Central memory CD8-positive, alpha-beta T cell (primary cell): ENCODE results near the gene CKS2.
"Not testable (repeated sequence)": the region's sequence is repeated elsewhere in the genome, so short reads cannot be mapped to it uniquely, and the experiment has no call there.

Experiments
- ATAC-seq: fragments of 150-1000 bp; cut with Tn5 transposase; replicated peaks from 2 replicates; pipeline ENCODE4 v1.10.0; 2022; ENCODE audit warnings: mild to moderate bottlenecking, moderate FRiP score, moderate number of reproducible peaks; ENCODE audit not compliant: poor library complexity, severe bottlenecking; ENCODE audit errors: extremely low read depth
- DNase-seq, 2 donors: peaks; one replicate each; pipeline ENCODE4 v3.0.0; 2021; ENCODE audit warnings: low spot score in 2 of 2
- H3K27ac Mint-ChIP-seq: one replicate; pipeline ENCODE4 v1.8.0; 2022; ENCODE audit warnings: low read depth, mild to moderate bottlenecking, moderate library complexity, mixed read lengths
- H3K27me3 Mint-ChIP-seq: one replicate; pipeline ENCODE4 v1.8.0; 2022; ENCODE audit warnings: mixed read lengths
- H3K36me3 Mint-ChIP-seq: one replicate; pipeline ENCODE4 v1.8.0; 2022; ENCODE audit warnings: mild to moderate bottlenecking, moderate library complexity, mixed read lengths; ENCODE audit not compliant: insufficient read depth
- H3K4me1 Mint-ChIP-seq: one replicate; pipeline ENCODE4 v1.8.0; 2022; ENCODE audit warnings: mixed read lengths
- H3K4me3 Mint-ChIP-seq: one replicate; pipeline ENCODE4 v1.8.0; 2022; ENCODE audit warnings: mild to moderate bottlenecking, moderate library complexity, mixed read lengths
- H3K9me3 Mint-ChIP-seq: one replicate; pipeline ENCODE4 v1.8.0; 2022; ENCODE audit warnings: mixed read lengths

CKS2 gene

DNA sequence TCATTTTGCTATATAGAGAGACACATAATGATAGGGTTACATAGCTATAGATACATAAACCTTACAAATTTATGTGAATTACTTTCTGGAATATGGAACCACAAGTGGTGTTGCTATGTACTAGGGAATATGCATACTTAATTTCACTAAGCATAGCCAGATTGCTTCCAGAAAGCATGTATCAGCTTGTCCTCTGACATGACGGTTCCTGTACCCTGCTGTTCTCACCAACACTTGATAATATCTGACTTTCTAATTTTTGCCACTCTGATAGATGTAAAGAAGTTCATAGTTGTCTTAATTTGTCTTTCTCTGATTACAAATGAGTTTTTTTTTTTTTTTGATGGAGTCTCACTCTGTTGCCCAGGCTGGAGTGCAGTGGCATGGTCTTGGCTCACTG lies 18.0 kb upstream of the CKS2 start:
- Mint-ChIP-seq H3K4me1 (no peaks in the 10 kb centered on the region), H3K27ac (no peak overlapping the region), H3K36me3 (no peaks in the 10 kb centered on the region), H3K27me3 (peaks cover 10% of the 10 kb centered on the region), H3K4me3 (no peak overlapping the region), H3K9me3 (no peaks in the 10 kb centered on the region)
- no peak for ATAC-seq
- no peak for DNase-seq

DNA sequence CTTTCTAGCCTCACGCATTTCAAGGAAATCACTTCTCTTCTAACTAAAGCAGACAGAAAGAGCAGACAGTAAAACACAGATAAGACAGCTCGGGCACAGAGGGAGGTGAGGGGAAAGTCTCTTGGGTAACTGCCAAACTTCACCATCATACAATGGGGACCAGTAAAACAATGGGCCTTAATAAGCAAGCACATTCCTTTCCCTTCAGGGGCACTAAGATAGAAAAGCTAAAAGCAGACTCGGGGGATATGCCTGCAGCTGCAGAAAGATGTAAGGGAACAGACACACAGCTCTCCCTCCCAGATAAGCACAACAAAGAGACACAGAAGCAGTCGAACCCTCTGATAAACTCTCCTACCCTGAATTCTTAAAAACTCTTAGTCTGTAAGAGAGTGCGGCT lies 15.6 kb upstream of the CKS2 start:
- no peaks in the 10 kb centered on the region for H3K9me3 Mint-ChIP-seq
- ATAC-seq (no peak), DNase-seq (no peak)
- H3K36me3 Mint-ChIP-seq = no peaks in the 10 kb centered on the region
- H3K27me3 Mint-ChIP-seq = peaks cover 10% of the 10 kb centered on the region
- no peak overlapping the region for H3K27ac Mint-ChIP-seq
- no peaks in the 10 kb centered on the region for H3K4me1 Mint-ChIP-seq
- H3K4me3 Mint-ChIP-seq = no peak overlapping the region

DNA sequence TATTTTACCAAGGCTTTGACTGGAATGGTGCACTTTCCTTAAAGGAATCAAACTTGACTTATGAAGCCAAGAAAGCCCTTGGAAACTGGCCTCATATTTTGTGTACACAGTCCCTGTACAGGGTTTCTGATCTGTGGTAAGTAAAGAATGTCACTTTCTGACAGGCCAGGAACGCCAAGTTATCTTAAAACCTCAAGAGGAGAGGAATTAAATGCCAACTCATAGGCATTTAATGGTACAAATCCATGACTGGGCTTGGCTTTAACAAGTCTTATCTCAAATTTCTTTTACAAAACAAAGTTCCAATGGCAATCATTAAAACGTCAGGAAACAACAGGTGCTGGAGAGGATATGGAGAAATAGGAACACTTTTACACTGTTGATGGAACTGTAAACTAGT lies 9.0 kb upstream of the CKS2 start:
- not testable (repeated sequence) for H3K4me3 Mint-ChIP-seq, DNase-seq, H3K4me1 Mint-ChIP-seq, H3K27ac Mint-ChIP-seq, H3K27me3 Mint-ChIP-seq, ATAC-seq, H3K36me3 Mint-ChIP-seq, H3K9me3 Mint-ChIP-seq

DNA sequence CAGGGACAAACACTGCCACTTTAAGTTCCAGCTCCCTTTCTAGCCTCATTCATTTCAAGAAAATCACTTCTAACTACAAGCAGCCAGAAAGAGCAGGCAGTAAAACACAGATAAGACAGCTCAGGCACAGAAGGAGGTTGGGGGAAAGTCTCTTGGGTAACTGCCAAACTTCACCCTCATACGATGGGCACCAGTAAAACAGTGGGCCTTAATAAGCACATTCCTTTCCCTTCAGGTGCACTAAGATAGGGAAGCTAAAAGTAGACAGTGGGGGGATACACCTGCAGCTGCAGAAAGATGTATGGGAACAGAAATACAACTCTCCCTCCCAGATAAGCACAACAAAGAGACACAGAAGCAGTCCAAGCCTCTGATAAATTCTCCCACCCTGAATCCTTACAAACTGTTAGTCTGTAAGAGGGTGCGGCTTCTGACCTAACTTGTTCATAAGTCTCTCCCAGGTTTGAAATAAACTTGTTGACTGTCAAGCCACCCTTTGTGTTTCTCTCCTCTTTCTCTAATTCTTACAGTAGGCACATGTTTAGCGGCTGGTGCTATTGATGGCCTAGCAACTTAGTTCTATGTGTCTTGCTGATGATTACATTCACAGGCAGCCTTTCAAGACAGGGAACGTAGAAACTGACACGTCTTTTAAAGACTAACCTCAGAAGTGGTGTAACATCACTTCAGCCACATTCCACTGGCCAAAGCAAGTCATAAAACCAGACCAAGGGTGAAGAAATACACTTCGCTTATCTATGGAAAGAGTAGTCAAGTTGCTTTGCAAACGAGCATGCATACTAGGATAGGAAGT lies 6.8 kb upstream of the CKS2 start:
- DNase-seq = no peak
- H3K9me3 Mint-ChIP-seq = no peaks in the 10 kb centered on the region
- ATAC-seq = no peak
- H3K36me3 Mint-ChIP-seq = peaks cover 2% of the 10 kb centered on the region
- no peak overlapping the region for H3K27ac Mint-ChIP-seq
- no peaks in the 10 kb centered on the region for H3K27me3 Mint-ChIP-seq
- H3K4me3 Mint-ChIP-seq = no peak overlapping the region
- H3K4me1 Mint-ChIP-seq = no peaks in the 10 kb centered on the region

GRCh38 chr9:89304834-89305188 lies 6.2 kb upstream of the CKS2 start:
- Mint-ChIP-seq H3K4me1 (no peaks in the 10 kb centered on the region), H3K36me3 (peaks cover 2% of the 10 kb centered on the region), H3K27ac (no peak overlapping the region), H3K27me3 (no peaks in the 10 kb centered on the region), H3K4me3 (no peak overlapping the region), H3K9me3 (no peaks in the 10 kb centered on the region)
- no peak for ATAC-seq
- DNase-seq = no peak

- Mint-ChIP-seq H3K4me1 (peaks cover 6% of the 10 kb centered on the region), H3K27me3 (no peaks in the 10 kb centered on the region), H3K9me3 (no peaks in the 10 kb centered on the region), H3K4me3 (no peak overlapping the region), H3K27ac (no peak overlapping the region), H3K36me3 (peaks cover 9% of the 10 kb centered on the region)
- ATAC-seq (no peak), DNase-seq (no peak)
These were observed 5.1 kb upstream of the CKS2 start for GRCh38 chr9:89305868-89306267.

DNA sequence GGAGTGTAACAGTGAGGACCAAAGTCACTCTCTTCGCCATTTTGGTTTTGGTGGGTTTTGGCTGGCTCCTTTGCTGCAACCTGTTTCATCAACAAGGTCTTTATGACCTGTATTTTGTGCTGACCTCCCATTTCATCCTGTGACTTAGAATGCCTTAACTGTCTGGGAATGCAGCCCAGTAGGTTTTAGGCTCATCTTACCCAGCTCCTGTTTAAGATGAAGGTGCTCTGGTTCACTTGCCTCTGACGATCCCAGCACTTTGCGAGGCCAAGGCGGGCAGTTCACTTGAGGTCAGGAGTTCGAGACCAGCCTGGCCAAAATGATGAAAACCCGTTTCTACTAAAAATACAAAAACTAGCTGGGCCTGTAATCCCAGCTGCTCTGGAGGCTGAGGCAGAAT lies 1.8 kb upstream of the CKS2 start:
- Mint-ChIP-seq H3K27me3 (no peaks in the 10 kb centered on the region), H3K4me3 (peak overlapping the region; percentile 89), H3K9me3 (no peaks in the 10 kb centered on the region), H3K4me1 (peaks cover 8% of the 10 kb centered on the region), H3K36me3 (peaks cover 14% of the 10 kb centered on the region), H3K27ac (peak overlapping the region; percentile 99)
- no peak for DNase-seq
- ATAC-seq = no peak

DNA sequence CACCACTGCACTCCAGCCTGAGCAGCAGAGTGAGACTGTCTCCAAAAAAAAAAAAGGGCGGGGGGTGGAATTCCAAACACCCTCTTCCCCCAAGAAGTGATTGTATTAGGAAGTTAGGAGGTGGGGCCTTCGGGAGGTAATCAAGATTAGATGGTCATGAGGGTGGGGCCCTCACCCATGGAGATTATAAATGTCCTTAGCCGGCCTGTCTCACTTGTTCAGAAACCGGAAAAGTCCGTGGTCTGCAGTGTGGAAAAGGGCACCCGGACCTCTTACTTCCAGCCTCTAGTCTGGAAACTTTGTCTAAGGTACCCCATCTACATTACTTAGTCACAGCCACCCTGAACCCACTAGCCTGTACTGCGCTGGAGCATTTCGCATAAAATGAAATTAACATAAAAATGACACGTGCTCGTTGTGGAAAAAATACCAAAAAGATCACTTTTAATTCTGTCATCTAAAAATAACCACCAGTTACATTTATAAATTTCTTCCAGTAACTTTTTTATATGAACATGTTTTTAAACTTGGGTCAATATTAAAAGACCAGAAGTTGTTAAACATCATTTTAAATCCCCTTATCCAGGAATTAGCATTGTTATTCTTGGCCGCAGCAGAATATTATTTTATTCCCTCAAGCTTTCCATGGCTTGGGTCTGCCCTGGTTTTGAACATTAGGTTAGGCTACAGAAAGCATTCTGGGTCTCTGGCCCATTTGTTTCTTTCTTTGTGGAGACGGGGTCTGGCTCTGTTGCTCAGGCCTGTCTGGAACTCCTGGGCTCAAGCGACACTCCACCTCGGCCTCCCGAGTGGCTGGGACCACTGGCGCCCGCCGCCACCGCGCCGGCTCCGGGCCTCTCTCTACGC lies 1.2 kb upstream of the CKS2 start:
- H3K4me3 Mint-ChIP-seq = peak overlapping the region; percentile 89
- ATAC-seq (no peak), DNase-seq (no peak)
- peak overlapping the region; percentile 99 for H3K27ac Mint-ChIP-seq
- peaks cover 8% of the 10 kb centered on the region for H3K4me1 Mint-ChIP-seq
- peaks cover 14% of the 10 kb centered on the region for H3K36me3 Mint-ChIP-seq
- no peaks in the 10 kb centered on the region for H3K9me3 Mint-ChIP-seq
- no peaks in the 10 kb centered on the region for H3K27me3 Mint-ChIP-seq

GRCh38 chr9:89311346-89312221 lies 589 bp downstream of the CKS2 start:
- H3K36me3 Mint-ChIP-seq = peaks cover 14% of the 10 kb centered on the region
- peak overlapping the region; percentile 89 for H3K4me3 Mint-ChIP-seq
- ATAC-seq = no peak
- no peak for DNase-seq
- peak overlapping the region; percentile 99 for H3K27ac Mint-ChIP-seq
- peaks cover 8% of the 10 kb centered on the region for H3K4me1 Mint-ChIP-seq
- H3K27me3 Mint-ChIP-seq = no peaks in the 10 kb centered on the region
- no peaks in the 10 kb centered on the region for H3K9me3 Mint-ChIP-seq

DNA sequence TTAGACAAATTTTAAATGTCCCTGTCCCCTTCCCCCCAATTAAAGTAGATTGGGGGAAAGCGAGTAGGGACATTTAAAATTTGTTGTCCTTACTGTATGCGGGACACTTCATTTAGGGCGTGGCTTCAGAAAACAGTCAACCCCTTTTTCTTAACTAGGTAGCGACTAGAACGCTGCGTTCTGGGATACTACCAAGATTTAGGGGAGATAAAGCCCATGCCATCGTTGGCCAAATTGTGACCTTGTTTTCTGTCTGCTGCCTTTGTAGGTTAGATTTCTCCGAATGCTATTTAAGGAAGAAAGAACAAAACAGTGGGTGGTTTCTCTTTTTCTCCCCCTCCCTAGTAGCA lies 1.2 kb downstream of the CKS2 start:
- Mint-ChIP-seq H3K36me3 (peaks cover 14% of the 10 kb centered on the region), H3K4me3 (peak overlapping the region; percentile 89), H3K4me1 (peaks cover 8% of the 10 kb centered on the region), H3K9me3 (no peaks in the 10 kb centered on the region), H3K27ac (no peak overlapping the region), H3K27me3 (no peaks in the 10 kb centered on the region)
- ATAC-seq = no peak
- no peak for DNase-seq

- ATAC-seq (no peak), DNase-seq (no peak)
- H3K9me3 Mint-ChIP-seq = no peaks in the 10 kb centered on the region
- peaks cover 22% of the 10 kb centered on the region for H3K36me3 Mint-ChIP-seq
- H3K4me1 Mint-ChIP-seq = peaks cover 19% of the 10 kb centered on the region
- H3K27ac Mint-ChIP-seq = no peak overlapping the region
- H3K4me3 Mint-ChIP-seq = no peak overlapping the region
- H3K27me3 Mint-ChIP-seq = no peaks in the 10 kb centered on the region
These were observed 2.8 kb downstream of the CKS2 start for GRCh38 chr9:89313842-89314241.

DNA sequence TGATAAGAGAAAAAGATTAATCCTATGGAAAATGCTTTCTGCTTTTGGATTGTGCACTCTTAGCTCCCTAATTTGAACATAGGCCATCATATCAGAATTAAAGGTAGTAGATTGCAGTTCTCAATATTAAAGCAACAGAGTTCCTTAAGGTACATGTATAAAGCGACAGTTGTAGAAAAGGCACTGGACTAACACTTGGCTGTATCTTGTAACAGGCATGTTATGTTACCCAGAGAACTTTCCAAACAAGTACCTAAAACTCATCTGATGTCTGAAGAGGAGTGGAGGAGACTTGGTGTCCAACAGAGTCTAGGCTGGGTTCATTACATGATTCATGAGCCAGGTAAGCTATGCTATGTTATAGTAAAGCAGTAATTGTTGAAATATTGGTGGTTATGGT lies 4.0 kb downstream of the CKS2 start:
- H3K9me3 Mint-ChIP-seq = no peaks in the 10 kb centered on the region
- no peaks in the 10 kb centered on the region for H3K27me3 Mint-ChIP-seq
- H3K36me3 Mint-ChIP-seq = peaks cover 29% of the 10 kb centered on the region
- H3K4me1 Mint-ChIP-seq = peaks cover 31% of the 10 kb centered on the region
- no peak for DNase-seq
- no peak overlapping the region for H3K4me3 Mint-ChIP-seq
- no peak for ATAC-seq
- no peak overlapping the region for H3K27ac Mint-ChIP-seq
